Right forelimb (tissue), 1 donor: Measurements from ENCODE around the gene UNC13A.
"Not testable (repeated sequence)": the region's sequence is repeated elsewhere in the genome, so short reads cannot be mapped to it uniquely, and the experiment has no call there.

Experiments
- DNase-seq: peaks from one replicate; pipeline ENCODE4 v3.0.0-alpha.2; 2018

The UNC13A gene

GRCh38 chr19:17560205-17560595, 128.0 kb downstream of the UNC13A start:
- no peak for DNase-seq

GRCh38 chr19:17557466-17557865, 130.7 kb downstream of the UNC13A start:
- DNase-seq = no peak

GRCh38 chr19:17556995-17557394, 131.2 kb downstream of the UNC13A start:
- DNase-seq = no peak

- peak; percentile 68 for DNase-seq
These were observed 132.0 kb downstream of the UNC13A start for GRCh38 chr19:17555929-17556813.

- DNase-seq = peak; percentile 96
These were observed 132.7 kb downstream of the UNC13A start, which contains the start of gene COLGALT1 for GRCh38 chr19:17555480-17555928. TSS of gene COLGALT1 (plus strand) at chr19:17555649. CDS start at chr19:17555714, 65 bp downstream.

GRCh38 chr19:17554968-17555479, 133.1 kb downstream of the UNC13A start:
- DNase-seq = no peak

GRCh38 chr19:17553256-17553655, 134.9 kb downstream of the UNC13A start:
- DNase-seq = peak; percentile 80

- DNase-seq = not testable (repeated sequence)
These were observed 135.4 kb downstream of the UNC13A start for GRCh38 chr19:17552735-17553134.
